Measurements from ENCODE around the gene MYRIP. TPM values are rescaled to one million over a fixed set of nuclear protein-coding genes. Genes with fewer than 3 reads are reported as not detected.
A peak's percentile ranks its signal among the peaks of the same experiment; 100 is the strongest.

Gene MYRIP
- total and polyA plus RNA-seq, 4 donors, result 0.98 to 11.7 (median 6.8) TPM

DNA sequence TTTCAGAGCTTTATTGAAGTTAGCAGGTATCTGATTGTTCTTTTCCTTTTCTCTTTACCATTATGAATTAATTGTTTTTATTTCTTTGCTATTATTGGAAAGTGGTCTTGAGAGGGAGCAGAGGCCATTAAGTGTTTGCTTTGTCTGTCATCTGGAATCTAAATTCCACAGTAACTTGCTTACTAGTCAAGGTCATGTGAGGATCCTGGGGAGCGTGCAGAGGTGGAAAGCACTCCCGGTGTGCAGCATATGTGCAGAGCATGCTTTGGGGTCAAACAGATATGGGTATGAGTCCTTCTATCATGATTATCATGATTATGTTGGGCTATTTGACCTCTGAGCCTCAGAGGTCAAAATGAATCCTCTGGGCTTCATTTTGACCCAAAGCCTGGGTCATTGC is 96.4 kb downstream of the MYRIP start:
- H3K4me1 ChIP-seq (ENCODE audit: control insufficient read depth in 4 of 4, insufficient read depth in 4 of 4, low read length in 3 of 4), result peaks cover 2 to 7% (median 3%) of the 10 kb centered on the region in 4 donors
- TF ChIP-seq, protein P1, sequence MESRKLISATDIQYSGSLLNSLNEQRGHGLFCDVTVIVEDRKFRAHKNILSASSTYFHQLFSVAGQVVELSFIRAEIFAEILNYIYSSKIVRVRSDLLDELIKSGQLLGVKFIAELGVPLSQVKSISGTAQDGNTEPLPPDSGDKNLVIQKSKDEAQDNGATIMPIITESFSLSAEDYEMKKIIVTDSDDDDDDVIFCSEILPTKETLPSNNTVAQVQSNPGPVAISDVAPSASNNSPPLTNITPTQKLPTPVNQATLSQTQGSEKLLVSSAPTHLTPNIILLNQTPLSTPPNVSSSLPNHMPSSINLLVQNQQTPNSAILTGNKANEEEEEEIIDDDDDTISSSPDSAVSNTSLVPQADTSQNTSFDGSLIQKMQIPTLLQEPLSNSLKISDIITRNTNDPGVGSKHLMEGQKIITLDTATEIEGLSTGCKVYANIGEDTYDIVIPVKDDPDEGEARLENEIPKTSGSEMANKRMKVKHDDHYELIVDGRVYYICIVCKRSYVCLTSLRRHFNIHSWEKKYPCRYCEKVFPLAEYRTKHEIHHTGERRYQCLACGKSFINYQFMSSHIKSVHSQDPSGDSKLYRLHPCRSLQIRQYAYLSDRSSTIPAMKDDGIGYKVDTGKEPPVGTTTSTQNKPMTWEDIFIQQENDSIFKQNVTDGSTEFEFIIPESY (IDR thresholded peaks at IDR 0.05), result no peak
- TF ChIP-seq HNF4A (conservative IDR thresholded peaks at IDR 0.05) (no peak), FOXA2 (IDR thresholded peaks at IDR 0.05) (no peak), GABPA (IDR thresholded peaks at IDR 0.05 in 1 of 2, conservative IDR thresholded peaks at IDR 0.05 in 1 of 2) (no peak), SP1 (IDR thresholded peaks at IDR 0.05) (no peak), FOXA1 (IDR thresholded peaks at IDR 0.05) (no peak), RXRA (IDR thresholded peaks at IDR 0.05) (no peak), HNF4G (IDR thresholded peaks at IDR 0.05) (no peak), RAD21 (IDR thresholded peaks at IDR 0.05) (no peak), NR2F2 (IDR thresholded peaks at IDR 0.05) (no peak), YY1 (IDR thresholded peaks at IDR 0.05) (no peak), TAF1 (conservative IDR thresholded peaks at IDR 0.05) (no peak)
- TF ChIP-seq, protein P2, sequence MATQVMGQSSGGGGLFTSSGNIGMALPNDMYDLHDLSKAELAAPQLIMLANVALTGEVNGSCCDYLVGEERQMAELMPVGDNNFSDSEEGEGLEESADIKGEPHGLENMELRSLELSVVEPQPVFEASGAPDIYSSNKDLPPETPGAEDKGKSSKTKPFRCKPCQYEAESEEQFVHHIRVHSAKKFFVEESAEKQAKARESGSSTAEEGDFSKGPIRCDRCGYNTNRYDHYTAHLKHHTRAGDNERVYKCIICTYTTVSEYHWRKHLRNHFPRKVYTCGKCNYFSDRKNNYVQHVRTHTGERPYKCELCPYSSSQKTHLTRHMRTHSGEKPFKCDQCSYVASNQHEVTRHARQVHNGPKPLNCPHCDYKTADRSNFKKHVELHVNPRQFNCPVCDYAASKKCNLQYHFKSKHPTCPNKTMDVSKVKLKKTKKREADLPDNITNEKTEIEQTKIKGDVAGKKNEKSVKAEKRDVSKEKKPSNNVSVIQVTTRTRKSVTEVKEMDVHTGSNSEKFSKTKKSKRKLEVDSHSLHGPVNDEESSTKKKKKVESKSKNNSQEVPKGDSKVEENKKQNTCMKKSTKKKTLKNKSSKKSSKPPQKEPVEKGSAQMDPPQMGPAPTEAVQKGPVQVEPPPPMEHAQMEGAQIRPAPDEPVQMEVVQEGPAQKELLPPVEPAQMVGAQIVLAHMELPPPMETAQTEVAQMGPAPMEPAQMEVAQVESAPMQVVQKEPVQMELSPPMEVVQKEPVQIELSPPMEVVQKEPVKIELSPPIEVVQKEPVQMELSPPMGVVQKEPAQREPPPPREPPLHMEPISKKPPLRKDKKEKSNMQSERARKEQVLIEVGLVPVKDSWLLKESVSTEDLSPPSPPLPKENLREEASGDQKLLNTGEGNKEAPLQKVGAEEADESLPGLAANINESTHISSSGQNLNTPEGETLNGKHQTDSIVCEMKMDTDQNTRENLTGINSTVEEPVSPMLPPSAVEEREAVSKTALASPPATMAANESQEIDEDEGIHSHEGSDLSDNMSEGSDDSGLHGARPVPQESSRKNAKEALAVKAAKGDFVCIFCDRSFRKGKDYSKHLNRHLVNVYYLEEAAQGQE (IDR thresholded peaks at IDR 0.05), result no peak
- TF ChIP-seq, protein P3, sequence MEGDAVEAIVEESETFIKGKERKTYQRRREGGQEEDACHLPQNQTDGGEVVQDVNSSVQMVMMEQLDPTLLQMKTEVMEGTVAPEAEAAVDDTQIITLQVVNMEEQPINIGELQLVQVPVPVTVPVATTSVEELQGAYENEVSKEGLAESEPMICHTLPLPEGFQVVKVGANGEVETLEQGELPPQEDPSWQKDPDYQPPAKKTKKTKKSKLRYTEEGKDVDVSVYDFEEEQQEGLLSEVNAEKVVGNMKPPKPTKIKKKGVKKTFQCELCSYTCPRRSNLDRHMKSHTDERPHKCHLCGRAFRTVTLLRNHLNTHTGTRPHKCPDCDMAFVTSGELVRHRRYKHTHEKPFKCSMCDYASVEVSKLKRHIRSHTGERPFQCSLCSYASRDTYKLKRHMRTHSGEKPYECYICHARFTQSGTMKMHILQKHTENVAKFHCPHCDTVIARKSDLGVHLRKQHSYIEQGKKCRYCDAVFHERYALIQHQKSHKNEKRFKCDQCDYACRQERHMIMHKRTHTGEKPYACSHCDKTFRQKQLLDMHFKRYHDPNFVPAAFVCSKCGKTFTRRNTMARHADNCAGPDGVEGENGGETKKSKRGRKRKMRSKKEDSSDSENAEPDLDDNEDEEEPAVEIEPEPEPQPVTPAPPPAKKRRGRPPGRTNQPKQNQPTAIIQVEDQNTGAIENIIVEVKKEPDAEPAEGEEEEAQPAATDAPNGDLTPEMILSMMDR (IDR thresholded peaks at IDR 0.05; ENCODE audit: low read depth, low read length, missing input control), result no peak
- TF ChIP-seq, protein P4, sequence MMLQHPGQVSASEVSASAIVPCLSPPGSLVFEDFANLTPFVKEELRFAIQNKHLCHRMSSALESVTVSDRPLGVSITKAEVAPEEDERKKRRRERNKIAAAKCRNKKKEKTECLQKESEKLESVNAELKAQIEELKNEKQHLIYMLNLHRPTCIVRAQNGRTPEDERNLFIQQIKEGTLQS (IDR thresholded peaks at IDR 0.05), result no peak
- H3K27me3 ChIP-seq (ENCODE audit: control insufficient read depth in 4 of 4, insufficient read depth in 4 of 4, low read length in 3 of 4), result no peaks in the 10 kb centered on the region
- no peak overlapping the region for H3K9ac ChIP-seq (ENCODE audit: low read depth in 1 of 2, low read length in 2 of 2)
- H3K4me3 ChIP-seq (ENCODE audit: low read depth in 1 of 3, low read length in 3 of 3), result no peak overlapping the region
- peaks cover 0 to 4% (median 1%) of the 10 kb centered on the region in 4 donors for H3K36me3 ChIP-seq (ENCODE audit: control insufficient read depth in 4 of 4, insufficient read depth in 3 of 4, low read depth in 1 of 4, low read length in 3 of 4)
- H3K27ac ChIP-seq (ENCODE audit: low read depth in 1 of 2, low read length in 2 of 2), result no peak overlapping the region
- H3K9me3 ChIP-seq (ENCODE audit: control insufficient read depth in 4 of 4, low read length in 3 of 4), result no peaks in the 10 kb centered on the region
- WGBS, result 83% methylated on average over 2 of the region's 2 CpGs
- no peak for DNase-seq (ENCODE audit: low spot score)

DNA sequence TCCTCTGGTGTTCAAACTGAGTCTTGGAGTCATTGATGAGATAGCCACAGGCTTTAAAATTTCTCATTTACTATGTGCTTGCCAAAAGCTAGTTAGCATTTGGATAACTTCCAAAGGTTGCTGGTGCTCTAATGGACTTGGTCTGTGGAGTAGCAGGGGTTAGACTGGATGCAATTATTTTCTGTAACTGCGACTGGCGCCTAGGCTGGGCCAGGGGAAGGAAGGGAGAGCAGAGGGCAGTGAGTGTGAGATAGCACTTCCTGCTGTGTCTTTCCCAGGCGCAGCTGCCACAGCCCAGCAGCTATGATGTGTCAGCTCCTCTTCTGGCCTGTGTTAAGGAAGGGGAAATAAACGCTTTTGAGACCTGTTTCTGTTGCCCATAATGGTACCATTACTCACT is 98.6 kb downstream of the MYRIP start:
- Histone ChIP-seq H3K4me1 (ENCODE audit: control insufficient read depth in 4 of 4, insufficient read depth in 4 of 4, low read length in 3 of 4) (peaks cover 6 to 15% (median 7%) of the 10 kb centered on the region in 4 donors), H3K9ac (ENCODE audit: low read depth in 1 of 2, low read length in 2 of 2) (no peak overlapping the region), H3K9me3 (ENCODE audit: control insufficient read depth in 4 of 4, low read length in 3 of 4) (no peaks in the 10 kb centered on the region), H3K27ac (ENCODE audit: low read depth in 1 of 2, low read length in 2 of 2) (no peak overlapping the region), H3K4me3 (ENCODE audit: low read depth in 1 of 3, low read length in 3 of 3) (no peak overlapping the region), H3K27me3 (ENCODE audit: control insufficient read depth in 4 of 4, insufficient read depth in 4 of 4, low read length in 3 of 4) (no peaks in the 10 kb centered on the region), H3K36me3 (ENCODE audit: control insufficient read depth in 4 of 4, insufficient read depth in 3 of 4, low read depth in 1 of 4, low read length in 3 of 4) (peaks cover 0 to 3% (median 0%) of the 10 kb centered on the region in 4 donors)
- no peak for DNase-seq (ENCODE audit: low spot score)
- WGBS, result 63% methylated on average over 4 of the region's 4 CpGs
- TF ChIP-seq FOXA1 (IDR thresholded peaks at IDR 0.05), result no peak
- peak; percentile 98 for TF ChIP-seq NR2F2 (IDR thresholded peaks at IDR 0.05)
- TF ChIP-seq, protein P1 (IDR thresholded peaks at IDR 0.05), result no peak
- TF ChIP-seq FOXA2 (IDR thresholded peaks at IDR 0.05), result no peak
- no peak for TF ChIP-seq YY1 (IDR thresholded peaks at IDR 0.05)
- TF ChIP-seq, protein P2 (IDR thresholded peaks at IDR 0.05), result peak; percentile 31
- TF ChIP-seq HNF4G (IDR thresholded peaks at IDR 0.05), result no peak
- TF ChIP-seq EGR1 (IDR thresholded peaks at IDR 0.05; ENCODE audit: low read depth in 2 of 2), result no peak
- TF ChIP-seq, protein P4 (IDR thresholded peaks at IDR 0.05), result peak; percentile 28
- peak; percentile 41 to 52 for TF ChIP-seq RAD21 (IDR thresholded peaks at IDR 0.05)
- no peak for TF ChIP-seq TAF1 (conservative IDR thresholded peaks at IDR 0.05)
- TF ChIP-seq HNF4A (conservative IDR thresholded peaks at IDR 0.05), result peak; percentile 10 to 19
- no peak for TF ChIP-seq GABPA (IDR thresholded peaks at IDR 0.05 in 1 of 2, conservative IDR thresholded peaks at IDR 0.05 in 1 of 2)

Data from liver (tissue), 9 donors.